Fibroblast of the aortic adventitia (primary cell): ENCODE results near the gene FH. TPM values are rescaled to one million over a fixed set of nuclear protein-coding genes. Genes with fewer than 3 reads are reported as not detected.
A peak's percentile ranks its signal among the peaks of the same experiment; 100 is the strongest.

Experiments
- DNase-seq: peaks from one replicate; pipeline ENCODE4 v3.0.0-alpha.2; 2010; ENCODE audit warnings: low read depth
- H3K4me3 ChIP-seq: 2 replicates; pipeline ENCODE4 v1.5.1; 2011; ENCODE audit warnings: low read depth, mild to moderate bottlenecking, control low read depth, low read length, moderate library complexity
- CTCF ChIP-seq: IDR thresholded peaks from 2 replicates; pipeline ENCODE4 v1.5.1; 2011; ENCODE audit warnings: mild to moderate bottlenecking, low read length, control low read depth, inconsistent platforms; ENCODE audit not compliant: insufficient read depth
- total RNA-seq: library from RNA; depleted of rRNA; stranded (reverse); fragments of >200 nt; gene quantifications from 2 replicates; pipeline ENCODE4 v1.2.3, GENCODE V29; 2012; ENCODE audit warnings: low replicate concordance

Gene FH
- 47.1 and 99.7 TPM in 2 replicates for total RNA-seq

- TF ChIP-seq CTCF: no peak
- H3K4me3 ChIP-seq: peak within 1 kb of the TSS; percentile 84
- DNase-seq: peak; percentile 96
Measured at GRCh38 chr1:241519308-241520079, at the start of gene FH. FH (minus strand) TSS chr1:241519755; CDS start chr1:241519722, 33 bp downstream.

- no peak for TF ChIP-seq CTCF
- H3K4me3 ChIP-seq: no peak overlapping the region
- DNase-seq: no peak
Measured at GRCh38 chr1:241560849-241561187, 41.3 kb upstream of the FH start.

- TF ChIP-seq CTCF: no peak
- no peak overlapping the region for H3K4me3 ChIP-seq
- DNase-seq: no peak
Measured at GRCh38 chr1:241560146-241560848, 40.7 kb upstream of the FH start.

- TF ChIP-seq CTCF: no peak
- DNase-seq: no peak
- no peak overlapping the region for H3K4me3 ChIP-seq
Measured at GRCh38 chr1:241557551-241558193, 38.1 kb upstream of the FH start.

GRCh38 chr1:241557031-241557430 lies 37.5 kb upstream of the FH start:
- DNase-seq: no peak
- no peak overlapping the region for H3K4me3 ChIP-seq
- no peak for TF ChIP-seq CTCF

GRCh38 chr1:241555526-241555925 lies 36.0 kb upstream of the FH start:
- no peak for TF ChIP-seq CTCF
- no peak for DNase-seq
- no peak overlapping the region for H3K4me3 ChIP-seq
